ENCODE data around the gene KRT33A.

KRT33A gene

GRCh38 chr17:41301204-41301790, 49.3 kb downstream of the KRT33A start:
- no peak for DNase-seq

GRCh38 chr17:41298458-41299135, 52.0 kb downstream of the KRT33A start:
- no peak for DNase-seq

GRCh38 chr17:41296846-41297245, 53.8 kb downstream of the KRT33A start:
- no peak for DNase-seq

All from CD4-positive, alpha-beta T cell treated with Interleukin-21 for 1 hour (primary cell).